K562 (cell line): ENCODE data around the gene CCNC. TPM values are rescaled to one million over a fixed set of nuclear protein-coding genes. Genes with fewer than 3 reads are reported as not detected.

Experiments used
- C11orf30 ChIP-seq: fragments of 450-650 bp; IDR thresholded peaks from 2 replicates; pipeline ENCODE4 v1.6.1; 2016; ENCODE audit warnings: low read depth, mild to moderate bottlenecking
- CC2D1A ChIP-seq: fragments of 450-650 bp; IDR thresholded peaks from 2 replicates; pipeline ENCODE4 v1.6.1; 2017; ENCODE audit warnings: mild to moderate bottlenecking
- CHD2 ChIP-seq: IDR thresholded peaks from 2 replicates; pipeline ENCODE4 v1.6.1; 2011; ENCODE audit warnings: low read depth, low read length
- DPF2 ChIP-seq: fragments of 450-650 bp; IDR thresholded peaks from 2 replicates; pipeline ENCODE4 v1.6.1; 2016
- HMG20A ChIP-seq: fragments of 450-650 bp; formaldehyde crosslinking; conservative IDR thresholded peaks from 2 replicates; pipeline ENCODE4 v1.4.0; 2020; ENCODE audit warnings: mild to moderate bottlenecking, mixed read lengths
- HMGN3 ChIP-seq: IDR thresholded peaks from 2 replicates; pipeline ENCODE4 v1.6.1; 2011; ENCODE audit warnings: borderline replicate concordance, low read depth, mild to moderate bottlenecking, mixed read lengths, low read length; ENCODE audit not compliant: insufficient read length; ENCODE audit errors: extremely low read depth
- NCOA1 ChIP-seq: fragments of 450-650 bp; IDR thresholded peaks from 2 replicates; pipeline ENCODE4 v1.6.1; 2016; ENCODE audit warnings: low read depth
- NONO ChIP-seq, 2 experiments: fragments of 200-400 bp in 1 of 2; fragments of 450-650 bp in 1 of 2; formaldehyde crosslinking in 1 of 2; IDR thresholded peaks; 2 replicates each; pipeline ENCODE4 v1.6.1; 2017; ENCODE audit warnings: low read depth in 2 of 2, mild to moderate bottlenecking in 2 of 2, moderate library complexity in 2 of 2, low read length in 1 of 2
- RBM25 ChIP-seq: fragments of 200-400 bp; formaldehyde crosslinking; IDR thresholded peaks from 2 replicates; pipeline ENCODE4 v1.6.1; 2018; ENCODE audit warnings: low read length, low read depth, moderate library complexity; ENCODE audit not compliant: severe bottlenecking
- SMAD1 ChIP-seq: fragments of 150-350 bp; IDR thresholded peaks from 2 replicates; pipeline ENCODE4 v1.6.1; 2014; ENCODE audit warnings: low read length, low read depth; ENCODE audit not compliant: partially characterized antibody
- SP1 ChIP-seq: sonication (generic); formaldehyde crosslinking; IDR thresholded peaks from 2 replicates; pipeline ENCODE4 v1.8.1; 2022; ENCODE audit warnings: mild to moderate bottlenecking, missing genetic modification reagents
- SP2 ChIP-seq: IDR thresholded peaks from 2 replicates; pipeline ENCODE4 v1.6.1; 2011; ENCODE audit warnings: mild to moderate bottlenecking, low read depth, low read length, moderate library complexity; ENCODE audit not compliant: poor library complexity, severe bottlenecking; ENCODE audit errors: extremely low read depth
- TAF1 ChIP-seq: IDR thresholded peaks from 2 replicates; pipeline ENCODE4 v1.6.1; 2011; ENCODE audit warnings: mild to moderate bottlenecking, low read length, moderate library complexity; ENCODE audit not compliant: insufficient read depth, control insufficient read depth, severe bottlenecking; ENCODE audit errors: extremely low read depth
- ZNF146 ChIP-seq: IDR thresholded peaks from one replicate; pipeline ENCODE4 v1.6.1; 2018; ENCODE audit warnings: missing compliant biosample characterization; ENCODE audit not compliant: unreplicated experiment
- ZNF41 ChIP-seq: fragments of 250-450 bp; sonication (Bioruptor Pico); conservative IDR thresholded peaks from 2 replicates; pipeline ENCODE4 v1.4.0; 2020; ENCODE audit warnings: mild to moderate bottlenecking
- polyA plus RNA-seq, 8 experiments: library from polyadenylated mRNA; depleted of rRNA in 4 of 8; stranded (reverse) in 5 of 8; unstranded in 3 of 8; fragments of >200 nt; fragmentation: Nextera tagmentation in 2 of 8; fragmentation: Illumina TruSeq in 1 of 8; extraction: Ambion mirVana in 2 of 8; extraction: Trizol in 1 of 8; gene quantifications; 2 replicates each; pipeline versions ENCODE4 v1.2.1 to v1.2.3, GENCODE V29; 2011 to 2014; ENCODE audit warnings: inconsistent platforms in 1 of 8, missing spikeins in 1 of 8
- total RNA-seq, 7 experiments: library from RNA; depleted of rRNA in 6 of 7; stranded (reverse); fragments of >200 nt in 6 of 7; fragmentation: Illumina TruSeq in 2 of 7; extraction: Trizol in 2 of 7; gene quantifications; 2 replicates each; pipeline versions ENCODE4 v1.2.1 to v1.2.3, GENCODE V29; 2011 to 2021; ENCODE audit warnings: low replicate concordance in 1 of 7
- TF ChIP-seq, protein P1 (sequence below): fragments of 250-450 bp; sonication (Bioruptor Pico); IDR thresholded peaks from 2 replicates; pipeline ENCODE4 v1.8.0; 2021; ENCODE audit warnings: mild to moderate bottlenecking, moderate library complexity
- TF ChIP-seq, protein P2 (sequence below): fragments of 200-800 bp; sonication (Bioruptor generic); IDR thresholded peaks from 2 replicates; pipeline ENCODE4 v1.6.1; 2017; ENCODE audit warnings: missing genetic modification characterization, missing compliant biosample characterization
- TF ChIP-seq, protein P3 (sequence below): sonication (generic); formaldehyde crosslinking; IDR thresholded peaks from 2 replicates; pipeline ENCODE4 v1.8.0; 2023; ENCODE audit warnings: missing genetic modification reagents, mild to moderate bottlenecking, borderline replicate concordance
- TF ChIP-seq, protein P4 (sequence below): sonication (generic); formaldehyde crosslinking; IDR thresholded peaks from 2 replicates; pipeline ENCODE4 v1.9.0; 2022; ENCODE audit warnings: mild to moderate bottlenecking, missing genetic modification reagents

The CCNC gene
- total and polyA plus RNA-seq, 9 of the 15 experiments (the other 6 are each of a cell fraction or from before 2014, with no cell fraction given): 68.7 to 177 (median 99.6) TPM

DNA sequence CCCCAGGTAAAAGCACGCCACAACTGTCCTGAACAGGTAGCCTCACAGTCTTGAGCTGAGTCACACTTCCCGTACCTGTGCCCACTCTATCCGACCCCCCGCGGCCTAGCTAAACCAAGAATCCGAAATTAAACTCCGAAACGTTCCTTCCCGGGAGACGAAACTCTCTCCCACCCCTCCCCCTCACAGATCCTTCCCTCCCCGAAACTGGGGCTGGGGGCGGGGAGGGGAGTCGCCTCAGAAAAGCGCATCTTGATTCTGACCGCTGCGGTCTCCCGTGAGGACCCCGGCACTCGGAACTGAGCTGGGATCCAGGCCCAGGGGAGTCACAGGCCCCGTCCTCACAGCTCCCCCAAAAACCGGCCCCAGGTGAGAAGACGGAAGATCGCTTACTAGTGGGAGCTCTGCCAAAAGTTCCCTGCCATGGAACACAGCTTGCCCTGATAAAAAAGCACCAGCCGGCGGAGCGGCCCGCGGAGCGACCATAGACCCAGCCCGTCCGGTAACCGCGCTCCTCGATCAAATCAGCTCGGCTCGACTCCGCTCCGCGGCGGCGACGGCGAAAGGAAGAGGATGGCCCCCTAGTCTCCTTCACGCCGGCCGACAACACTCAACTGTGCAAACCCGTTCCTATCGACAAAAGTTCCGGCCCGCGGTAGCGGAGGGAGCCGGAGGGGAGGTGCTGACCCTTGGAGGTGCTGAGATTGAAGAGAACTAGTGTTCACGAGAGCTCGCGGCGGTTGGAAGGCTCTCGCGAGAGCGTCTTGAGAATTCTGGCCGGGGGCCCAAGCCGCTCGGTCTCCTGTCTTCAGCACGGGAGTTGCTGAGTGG, at the start of gene CCNC (continued):
- TF ChIP-seq, protein P1, sequence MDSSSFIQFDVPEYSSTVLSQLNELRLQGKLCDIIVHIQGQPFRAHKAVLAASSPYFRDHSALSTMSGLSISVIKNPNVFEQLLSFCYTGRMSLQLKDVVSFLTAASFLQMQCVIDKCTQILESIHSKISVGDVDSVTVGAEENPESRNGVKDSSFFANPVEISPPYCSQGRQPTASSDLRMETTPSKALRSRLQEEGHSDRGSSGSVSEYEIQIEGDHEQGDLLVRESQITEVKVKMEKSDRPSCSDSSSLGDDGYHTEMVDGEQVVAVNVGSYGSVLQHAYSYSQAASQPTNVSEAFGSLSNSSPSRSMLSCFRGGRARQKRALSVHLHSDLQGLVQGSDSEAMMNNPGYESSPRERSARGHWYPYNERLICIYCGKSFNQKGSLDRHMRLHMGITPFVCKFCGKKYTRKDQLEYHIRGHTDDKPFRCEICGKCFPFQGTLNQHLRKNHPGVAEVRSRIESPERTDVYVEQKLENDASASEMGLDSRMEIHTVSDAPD (CRISPR knock-in tag): no peak
- TF ChIP-seq SP2 (no peak), NCOA1 (peak; percentile 97), SP1 (peak; percentile 70), TAF1 (peak; percentile 100), RBM25 (peak; percentile 77), CC2D1A (peak; percentile 81), DPF2 (no peak; the same call in 1 of the 2 replicates), NONO (IDR thresholded peaks at IDR 0.05; ENCODE audit: low read depth in 2 of 2, low read length in 1 of 2) (0 out of 4 replicates have a peak, but pooled peaks of 1 of the 2 experiments have one; percentile 57), ZNF146 (CRISPR knock-in tag) (no peak), HMGN3 (peak; percentile 85), CHD2 (peak; percentile 99), ZNF41 (no peak), SMAD1 (peak; percentile 78), C11orf30 (peak; percentile 77), HMG20A (no peak)
- TF ChIP-seq, protein P2, sequence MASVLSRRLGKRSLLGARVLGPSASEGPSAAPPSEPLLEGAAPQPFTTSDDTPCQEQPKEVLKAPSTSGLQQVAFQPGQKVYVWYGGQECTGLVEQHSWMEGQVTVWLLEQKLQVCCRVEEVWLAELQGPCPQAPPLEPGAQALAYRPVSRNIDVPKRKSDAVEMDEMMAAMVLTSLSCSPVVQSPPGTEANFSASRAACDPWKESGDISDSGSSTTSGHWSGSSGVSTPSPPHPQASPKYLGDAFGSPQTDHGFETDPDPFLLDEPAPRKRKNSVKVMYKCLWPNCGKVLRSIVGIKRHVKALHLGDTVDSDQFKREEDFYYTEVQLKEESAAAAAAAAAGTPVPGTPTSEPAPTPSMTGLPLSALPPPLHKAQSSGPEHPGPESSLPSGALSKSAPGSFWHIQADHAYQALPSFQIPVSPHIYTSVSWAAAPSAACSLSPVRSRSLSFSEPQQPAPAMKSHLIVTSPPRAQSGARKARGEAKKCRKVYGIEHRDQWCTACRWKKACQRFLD (CRISPR knock-in tag): peak; percentile 70; the same call in 1 of the 2 replicates
- TF ChIP-seq, protein P3, sequence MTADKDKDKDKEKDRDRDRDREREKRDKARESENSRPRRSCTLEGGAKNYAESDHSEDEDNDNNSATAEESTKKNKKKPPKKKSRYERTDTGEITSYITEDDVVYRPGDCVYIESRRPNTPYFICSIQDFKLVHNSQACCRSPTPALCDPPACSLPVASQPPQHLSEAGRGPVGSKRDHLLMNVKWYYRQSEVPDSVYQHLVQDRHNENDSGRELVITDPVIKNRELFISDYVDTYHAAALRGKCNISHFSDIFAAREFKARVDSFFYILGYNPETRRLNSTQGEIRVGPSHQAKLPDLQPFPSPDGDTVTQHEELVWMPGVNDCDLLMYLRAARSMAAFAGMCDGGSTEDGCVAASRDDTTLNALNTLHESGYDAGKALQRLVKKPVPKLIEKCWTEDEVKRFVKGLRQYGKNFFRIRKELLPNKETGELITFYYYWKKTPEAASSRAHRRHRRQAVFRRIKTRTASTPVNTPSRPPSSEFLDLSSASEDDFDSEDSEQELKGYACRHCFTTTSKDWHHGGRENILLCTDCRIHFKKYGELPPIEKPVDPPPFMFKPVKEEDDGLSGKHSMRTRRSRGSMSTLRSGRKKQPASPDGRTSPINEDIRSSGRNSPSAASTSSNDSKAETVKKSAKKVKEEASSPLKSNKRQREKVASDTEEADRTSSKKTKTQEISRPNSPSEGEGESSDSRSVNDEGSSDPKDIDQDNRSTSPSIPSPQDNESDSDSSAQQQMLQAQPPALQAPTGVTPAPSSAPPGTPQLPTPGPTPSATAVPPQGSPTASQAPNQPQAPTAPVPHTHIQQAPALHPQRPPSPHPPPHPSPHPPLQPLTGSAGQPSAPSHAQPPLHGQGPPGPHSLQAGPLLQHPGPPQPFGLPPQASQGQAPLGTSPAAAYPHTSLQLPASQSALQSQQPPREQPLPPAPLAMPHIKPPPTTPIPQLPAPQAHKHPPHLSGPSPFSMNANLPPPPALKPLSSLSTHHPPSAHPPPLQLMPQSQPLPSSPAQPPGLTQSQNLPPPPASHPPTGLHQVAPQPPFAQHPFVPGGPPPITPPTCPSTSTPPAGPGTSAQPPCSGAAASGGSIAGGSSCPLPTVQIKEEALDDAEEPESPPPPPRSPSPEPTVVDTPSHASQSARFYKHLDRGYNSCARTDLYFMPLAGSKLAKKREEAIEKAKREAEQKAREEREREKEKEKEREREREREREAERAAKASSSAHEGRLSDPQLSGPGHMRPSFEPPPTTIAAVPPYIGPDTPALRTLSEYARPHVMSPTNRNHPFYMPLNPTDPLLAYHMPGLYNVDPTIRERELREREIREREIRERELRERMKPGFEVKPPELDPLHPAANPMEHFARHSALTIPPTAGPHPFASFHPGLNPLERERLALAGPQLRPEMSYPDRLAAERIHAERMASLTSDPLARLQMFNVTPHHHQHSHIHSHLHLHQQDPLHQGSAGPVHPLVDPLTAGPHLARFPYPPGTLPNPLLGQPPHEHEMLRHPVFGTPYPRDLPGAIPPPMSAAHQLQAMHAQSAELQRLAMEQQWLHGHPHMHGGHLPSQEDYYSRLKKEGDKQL: no peak
- TF ChIP-seq, protein P4, sequence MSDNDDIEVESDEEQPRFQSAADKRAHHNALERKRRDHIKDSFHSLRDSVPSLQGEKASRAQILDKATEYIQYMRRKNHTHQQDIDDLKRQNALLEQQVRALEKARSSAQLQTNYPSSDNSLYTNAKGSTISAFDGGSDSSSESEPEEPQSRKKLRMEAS (CRISPR knock-in tag): no peak
